CD4-positive, alpha-beta T cell (primary cell): ENCODE results near the gene TCAF1. TPM values are rescaled to one million over a fixed set of nuclear protein-coding genes. Genes with fewer than 3 reads are reported as not detected.

Source experiments
- ATAC-seq: fragments of 200-7000 bp; cut with Tn5 transposase; one replicate; pipeline ENCODE4 v1.10.0; 2022; ENCODE audit warnings: mild to moderate bottlenecking; ENCODE audit not compliant: poor library complexity
- CTCF ChIA-PET: fragments of 350-600 bp; sonication (Branson Sonifier 250); formaldehyde crosslinking; loops from one replicate; lab custom pipeline; 2021; ENCODE audit warnings: antibody characterized with exemption, inconsistent platforms; lab: Charles Lee
- POLR2A ChIA-PET: fragments of 350-600 bp; sonication (Branson Sonifier 250); formaldehyde crosslinking; loops from one replicate; lab custom pipeline; 2021; ENCODE audit warnings: antibody characterized with exemption, inconsistent platforms; lab: Charles Lee
- DNase-seq, 14 experiments: peaks; one replicate each; pipeline ENCODE4 v3.0.0-alpha.2; 2013 to 2020; ENCODE audit warnings: mixed read lengths in 2 of 14
- H3K27ac ChIP-seq, 2 donors: one replicate each; pipeline versions ENCODE4 v1.5.1 to v1.7.0; 2013; ENCODE audit warnings: low read length in 2 of 2, low read depth in 1 of 2, mild to moderate bottlenecking in 1 of 2
- H3K27me3 ChIP-seq, 2 experiments: 1 replicate in 1 of 2; 2 replicates in 1 of 2; pipeline versions ENCODE4 v1.6.1 to v1.7.0; 2013; ENCODE audit warnings: low read length in 2 of 2, control low read depth in 1 of 2, mild to moderate bottlenecking in 1 of 2, moderate library complexity in 1 of 2; ENCODE audit not compliant: insufficient read depth in 2 of 2, control insufficient read depth in 1 of 2
- H3K36me3 ChIP-seq: one replicate; pipeline ENCODE4 v1.6.1; 2013; ENCODE audit warnings: low read length, control low read depth; ENCODE audit not compliant: insufficient read depth
- H3K4me1 ChIP-seq: one replicate; pipeline ENCODE4 v1.6.1; 2013; ENCODE audit warnings: low read length, control low read depth; ENCODE audit not compliant: insufficient read depth
- H3K4me3 ChIP-seq: one replicate; pipeline ENCODE4 v1.5.1; 2013; ENCODE audit warnings: mild to moderate bottlenecking, low read length, moderate library complexity
- H3K9me3 ChIP-seq, 2 experiments: 1 replicate in 1 of 2; 2 replicates in 1 of 2; pipeline versions ENCODE4 v1.6.1 to v1.7.0; 2013; ENCODE audit warnings: low read length in 2 of 2, mild to moderate bottlenecking in 2 of 2, control low read depth in 1 of 2, moderate library complexity in 1 of 2; ENCODE audit not compliant: control insufficient read depth in 1 of 2, insufficient read depth in 1 of 2
- H3K27ac Mint-ChIP-seq: one replicate; pipeline ENCODE4 v1.8.0; 2020; ENCODE audit warnings: mixed read lengths
- H3K27me3 Mint-ChIP-seq: one replicate; pipeline ENCODE4 v1.8.0; 2021; ENCODE audit warnings: mixed read lengths
- H3K36me3 Mint-ChIP-seq: one replicate; pipeline ENCODE4 v1.8.0; 2021; ENCODE audit warnings: low read depth, mixed read lengths
- H3K4me1 Mint-ChIP-seq: one replicate; pipeline ENCODE4 v1.8.0; 2021; ENCODE audit warnings: low read depth, mixed read lengths
- H3K4me3 Mint-ChIP-seq: one replicate; pipeline ENCODE4 v1.8.0; 2020; ENCODE audit warnings: mild to moderate bottlenecking, mixed read lengths
- H3K9me3 Mint-ChIP-seq: one replicate; pipeline ENCODE4 v1.8.0; 2020; ENCODE audit warnings: mixed read lengths
- intact Hi-C, 2 experiments: fragments of 100-400 bp; cut with DNase I in 1 of 2; cut with micrococcal nuclease in 1 of 2; formaldehyde crosslinking; loops; one replicate each; pipeline versions ENCODE4 v1.15.1 to v1.9.0; 2023 to 2025; cut with DNase I, micrococcal nuclease
- total RNA-seq, 174 experiments: library from RNA in 2 of 174; stranded (reverse) in 2 of 174; gene quantifications; one replicate each; pipeline ENCODE4 v1.2.3 and lab custom pipeline; 2021 to 2026
- TF ChIP-seq, protein P1 (sequence below): fragments of 200-600 bp; IDR thresholded peaks from one replicate; pipeline ENCODE4 v1.8.0; 2022; ENCODE audit warnings: antibody characterized with exemption, mild to moderate bottlenecking

The TCAF1 gene
- total RNA-seq, 2 experiments from 2014 or later: 7.7 to 8.6 TPM

DNA sequence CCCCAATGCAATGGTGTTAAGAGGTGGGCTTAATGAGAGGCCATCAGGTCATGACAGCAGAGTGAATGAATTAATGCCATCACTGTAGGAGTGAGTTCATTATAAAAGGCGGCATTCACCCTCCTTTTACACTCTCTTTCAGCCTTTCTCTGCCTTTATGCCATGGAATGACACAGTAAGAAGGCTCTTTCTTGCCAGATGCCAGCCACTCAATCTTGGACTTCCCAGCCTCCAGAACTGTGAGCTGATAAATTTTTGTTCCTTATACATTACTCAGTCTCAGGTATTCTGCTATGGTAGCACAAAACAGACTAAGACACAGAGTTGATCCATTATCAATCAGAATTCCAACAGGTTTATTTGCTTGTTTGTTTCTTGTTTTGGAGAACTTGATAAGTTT, 3.2 kb downstream of the TCAF1 start:
- H3K36me3 ChIP-seq: no peaks in the 10 kb centered on the region
- Mint-ChIP-seq H3K4me1 (peaks cover 38% of the 10 kb centered on the region), H3K27ac (no peak overlapping the region), H3K27me3 (no peaks in the 10 kb centered on the region), H3K9me3 (no peaks in the 10 kb centered on the region), H3K36me3 (peaks cover 5% of the 10 kb centered on the region), H3K4me3 (no peak overlapping the region)
- H3K4me1 ChIP-seq: peaks cover 12% of the 10 kb centered on the region
- no peak overlapping the region for H3K27ac ChIP-seq
- no peak overlapping the region for H3K4me3 ChIP-seq
- H3K27me3 ChIP-seq: no peaks in the 10 kb centered on the region
- TF ChIP-seq, protein P1, sequence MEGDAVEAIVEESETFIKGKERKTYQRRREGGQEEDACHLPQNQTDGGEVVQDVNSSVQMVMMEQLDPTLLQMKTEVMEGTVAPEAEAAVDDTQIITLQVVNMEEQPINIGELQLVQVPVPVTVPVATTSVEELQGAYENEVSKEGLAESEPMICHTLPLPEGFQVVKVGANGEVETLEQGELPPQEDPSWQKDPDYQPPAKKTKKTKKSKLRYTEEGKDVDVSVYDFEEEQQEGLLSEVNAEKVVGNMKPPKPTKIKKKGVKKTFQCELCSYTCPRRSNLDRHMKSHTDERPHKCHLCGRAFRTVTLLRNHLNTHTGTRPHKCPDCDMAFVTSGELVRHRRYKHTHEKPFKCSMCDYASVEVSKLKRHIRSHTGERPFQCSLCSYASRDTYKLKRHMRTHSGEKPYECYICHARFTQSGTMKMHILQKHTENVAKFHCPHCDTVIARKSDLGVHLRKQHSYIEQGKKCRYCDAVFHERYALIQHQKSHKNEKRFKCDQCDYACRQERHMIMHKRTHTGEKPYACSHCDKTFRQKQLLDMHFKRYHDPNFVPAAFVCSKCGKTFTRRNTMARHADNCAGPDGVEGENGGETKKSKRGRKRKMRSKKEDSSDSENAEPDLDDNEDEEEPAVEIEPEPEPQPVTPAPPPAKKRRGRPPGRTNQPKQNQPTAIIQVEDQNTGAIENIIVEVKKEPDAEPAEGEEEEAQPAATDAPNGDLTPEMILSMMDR: no peak
- ATAC-seq: no peak
- intact Hi-C loops: no loop called here
- POLR2A ChIA-PET: no interaction called here
- H3K9me3 ChIP-seq: no peaks in the 10 kb centered on the region
- no peak for DNase-seq
- CTCF ChIA-PET: interaction anchor here (1.2 kb wide), 1 partner anchor 11 kb away, joined by 3 read pairs; no protein-coding TSS in a partner anchor

DNA sequence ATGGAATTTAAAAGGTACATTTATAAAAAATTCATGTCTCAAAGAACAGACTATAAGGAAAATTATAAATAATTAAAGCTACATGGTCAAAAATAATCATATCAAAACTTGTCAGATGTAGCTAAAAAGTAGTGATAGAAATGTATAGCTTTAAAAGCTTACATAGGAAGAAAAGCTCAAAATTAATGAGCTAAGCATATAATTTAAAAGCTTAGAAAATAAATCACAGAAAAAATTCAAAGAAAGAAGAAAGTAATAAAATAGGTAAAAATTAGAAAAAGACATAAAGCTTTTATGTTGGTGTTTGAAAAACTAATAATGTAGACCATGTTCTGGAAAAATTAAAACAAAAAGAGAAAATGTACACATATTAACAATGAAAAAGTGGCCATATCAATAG, 5.3 kb downstream of the TCAF1 start:
- peaks cover 8% of the 10 kb centered on the region for H3K36me3 Mint-ChIP-seq
- intact Hi-C loops: no loop called here
- ATAC-seq: no peak
- peaks cover 37% of the 10 kb centered on the region for H3K4me1 Mint-ChIP-seq
- Histone ChIP-seq H3K36me3 (no peaks in the 10 kb centered on the region), H3K27me3 (no peaks in the 10 kb centered on the region), H3K4me1 (peaks cover 12% of the 10 kb centered on the region), H3K9me3 (no peaks in the 10 kb centered on the region), H3K4me3 (no peak overlapping the region), H3K27ac (no peak overlapping the region)
- DNase-seq: no peak
- H3K27ac Mint-ChIP-seq: no peak overlapping the region
- no peaks in the 10 kb centered on the region for H3K27me3 Mint-ChIP-seq
- TF ChIP-seq, protein P1: no peak
- H3K9me3 Mint-ChIP-seq: peaks cover 4% of the 10 kb centered on the region
- ChIA-PET POLR2A (no interaction called here), CTCF (no interaction called here)
- H3K4me3 Mint-ChIP-seq: no peak overlapping the region

DNA sequence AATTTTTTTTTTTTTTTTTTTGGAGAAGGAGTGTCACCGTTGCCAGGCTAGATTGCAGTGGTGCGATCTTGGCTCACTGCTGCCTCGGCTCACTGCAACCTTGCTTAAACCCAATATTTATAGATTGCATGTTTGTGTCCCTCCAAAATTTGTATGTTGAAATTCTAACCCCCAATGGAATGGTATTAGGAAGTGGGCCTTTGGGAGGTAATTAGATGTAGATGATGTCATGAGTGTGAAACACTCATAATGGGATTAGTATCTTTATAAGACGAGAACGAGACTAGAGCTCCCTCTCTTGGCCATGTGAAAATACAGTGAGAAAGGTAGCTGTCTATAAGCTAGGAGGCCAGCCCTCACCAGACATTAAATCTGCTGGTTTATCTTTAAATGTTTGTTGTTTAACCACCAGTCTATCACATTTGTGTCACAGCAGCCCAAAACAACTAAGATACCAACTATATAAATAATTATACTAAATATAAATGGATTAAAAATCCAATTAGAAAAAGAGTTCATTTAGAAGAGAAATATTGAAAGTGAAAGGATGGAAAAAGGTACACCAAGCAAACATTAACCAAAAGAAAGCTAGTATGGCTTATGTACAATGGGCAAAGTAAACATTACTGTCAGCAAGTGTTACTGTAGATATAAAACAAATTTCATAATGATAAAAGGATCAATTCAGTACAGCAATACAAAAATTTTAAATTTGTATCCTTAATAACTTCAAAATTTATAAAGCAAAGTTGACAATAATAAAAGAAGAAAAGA, 9.3 kb downstream of the TCAF1 start:
- no peak overlapping the region for H3K27ac Mint-ChIP-seq
- CTCF ChIA-PET: interaction anchor here (2.8 kb wide), 1 partner anchor 9 kb away, joined by 12 read pairs; the partner anchor contains the start of gene TCAF1
- H3K4me1 Mint-ChIP-seq: peaks cover 4% of the 10 kb centered on the region
- H3K36me3 Mint-ChIP-seq: peaks cover 36% of the 10 kb centered on the region
- POLR2A ChIA-PET: no interaction called here
- Histone ChIP-seq H3K9me3 (peaks cover 0 to 5% of the 10 kb centered on the region in 2 experiments), H3K4me3 (no peak overlapping the region), H3K4me1 (no peaks in the 10 kb centered on the region), H3K27me3 (peaks cover 0 to 1% of the 10 kb centered on the region in 2 experiments), H3K27ac (no peak overlapping the region), H3K36me3 (no peaks in the 10 kb centered on the region)
- H3K4me3 Mint-ChIP-seq: no peak overlapping the region
- peaks cover 8% of the 10 kb centered on the region for H3K9me3 Mint-ChIP-seq
- H3K27me3 Mint-ChIP-seq: peaks cover 23% of the 10 kb centered on the region
- ATAC-seq (peak; percentile 68), DNase-seq (peak in 3 of 14 experiments; percentile 53 to 64 (median 54))
- TF ChIP-seq, protein P1: peak; percentile 12
- intact Hi-C loops: loop anchor here in 1 of 2 experiments (2.0 kb wide), 1 partner anchor 14 kb away; no protein-coding TSS in a partner anchor
